Measurements from ENCODE around the gene ABO. TPM values are rescaled to one million over a fixed set of nuclear protein-coding genes. Genes with fewer than 3 reads are reported as not detected.
A peak's percentile ranks its signal among the peaks of the same experiment; 100 is the strongest.

Gene ABO
- total RNA-seq, 2 donors from 2014 or later = 3.9 to 9.2 TPM

- H3K36me3 ChIP-seq (replicated peaks in 1 of 2; ENCODE audit: insufficient read depth in 1 of 2, low read depth in 2 of 2) = no peaks in the 10 kb centered on the region
- no peak for TF ChIP-seq CTCF (IDR thresholded peaks at IDR 0.05)
- TF ChIP-seq POLR2A (IDR thresholded peaks at IDR 0.05) = no peak
- WGBS, 2 donors = 85 to 87% methylated on average over 9 of the region's 9 CpGs
- ATAC-seq (no peak), DNase-seq (no peak)
- no peak overlapping the region for H3K4me3 ChIP-seq
- H3K9me3 ChIP-seq = no peaks in the 10 kb centered on the region
- intact Hi-C loops (cut with DNase I) = no loop called here
- no peaks in the 10 kb centered on the region for H3K27me3 ChIP-seq
- H3K27ac ChIP-seq = no peak overlapping the region
- H3K4me1 ChIP-seq = peaks cover 26% of the 10 kb centered on the region
Measured at GRCh38 chr9:133276923-133277322, 1.9 kb upstream of the ABO start.

- Histone ChIP-seq H3K36me3 (replicated peaks in 1 of 2; ENCODE audit: insufficient read depth in 1 of 2, low read depth in 2 of 2) (no peaks in the 10 kb centered on the region), H3K27ac (peak overlapping the region in 3 of 4 donors; percentile 42 to 65 (median 58)), H3K4me1 (peaks cover 26% of the 10 kb centered on the region), H3K4me3 (peak overlapping the region in 1 of 2 donors; percentile 60), H3K27me3 (no peaks in the 10 kb centered on the region), H3K9me3 (no peaks in the 10 kb centered on the region)
- DNase-seq = no peak
- no peak for ATAC-seq
- WGBS, 2 donors = 50 to 59% methylated on average over 26 to 33 of the region's 33 CpGs
- no peak for TF ChIP-seq CTCF (IDR thresholded peaks at IDR 0.05)
- TF ChIP-seq POLR2A (IDR thresholded peaks at IDR 0.05) = no peak
- intact Hi-C loops (cut with DNase I) = no loop called here
Measured at GRCh38 chr9:133276001-133276884, 1.2 kb upstream of the ABO start.

GRCh38 chr9:133274236-133275104, 531 bp downstream of the ABO start:
- peak in 1 of 4 donors; percentile 18 for DNase-seq
- TF ChIP-seq POLR2A (IDR thresholded peaks at IDR 0.05) (no peak), CTCF (IDR thresholded peaks at IDR 0.05) (no peak)
- peak overlapping the region; percentile 15 to 60 for H3K4me3 ChIP-seq
- H3K27ac ChIP-seq = peak overlapping the region in 3 of 4 donors; percentile 42 to 65 (median 58)
- no peaks in the 10 kb centered on the region for H3K9me3 ChIP-seq
- H3K27me3 ChIP-seq = no peaks in the 10 kb centered on the region
- ATAC-seq = peak; percentile 41
- 9 to 38% methylated on average over 26 to 49 of the region's 60 CpGs for WGBS, 2 donors
- H3K36me3 ChIP-seq (replicated peaks in 1 of 2; ENCODE audit: insufficient read depth in 1 of 2, low read depth in 2 of 2) = no peaks in the 10 kb centered on the region
- peaks cover 36% of the 10 kb centered on the region for H3K4me1 ChIP-seq
- intact Hi-C loops (cut with DNase I) = no loop called here

- WGBS, 2 donors = 50 to 58% methylated on average over 11 of the region's 11 CpGs
Measured at GRCh38 chr9:133273819-133274218, 1.2 kb downstream of the ABO start.

More at GRCh38 chr9:133273819-133274218, 1.2 kb downstream of the ABO start:
- Histone ChIP-seq H3K27ac (peak overlapping the region in 2 of 4 donors; percentile 58 to 65), H3K4me3 (no peak overlapping the region), H3K9me3 (no peaks in the 10 kb centered on the region), H3K4me1 (peaks cover 42% of the 10 kb centered on the region), H3K36me3 (replicated peaks in 1 of 2; ENCODE audit: insufficient read depth in 1 of 2, low read depth in 2 of 2) (no peaks in the 10 kb centered on the region), H3K27me3 (no peaks in the 10 kb centered on the region)
- TF ChIP-seq CTCF (IDR thresholded peaks at IDR 0.05) = no peak
- no peak for TF ChIP-seq POLR2A (IDR thresholded peaks at IDR 0.05)
- no peak for DNase-seq
- intact Hi-C loops (cut with DNase I) = no loop called here
- ATAC-seq = peak; percentile 2
